Gastrocnemius medialis (tissue), 4 donors: Measurements from ENCODE around the gene C17orf100. TPM values are rescaled to one million over a fixed set of nuclear protein-coding genes. Genes with fewer than 3 reads are reported as not detected.

Experiments
- ATAC-seq, 2 donors: fragments of 150-250 bp; one replicate each; pipeline ENCODE4 v1.9.1; 2016
- DNase-seq, 2 donors: peaks; one replicate each; pipeline ENCODE4 v3.0.0-alpha.2; 2019
- H3K27ac ChIP-seq, 4 donors: fragments of 200-600 bp; sonication (generic); 1 replicate in 1 of 4; 2 replicates in 3 of 4; pipeline ENCODE4 v1.5.1; 2016 to 2018; ENCODE audit warnings: mild to moderate bottlenecking in 2 of 4, moderate library complexity in 1 of 4
- H3K27me3 ChIP-seq, 3 donors: fragments of 200-600 bp; sonication (generic) in 2 of 3; 1 replicate in 1 of 3; 2 replicates in 2 of 3; pipeline versions ENCODE4 v1.5.1 to v1.6.0; 2016 to 2019; ENCODE audit warnings: mild to moderate bottlenecking in 1 of 3, moderate library complexity in 1 of 3
- H3K36me3 ChIP-seq, 2 donors: fragments of 200-600 bp; sonication (generic) in 1 of 2; one replicate each; pipeline ENCODE4 v1.5.1; 2017 to 2018
- H3K4me1 ChIP-seq, 2 donors: fragments of 200-600 bp; sonication (generic) in 1 of 2; one replicate each; pipeline ENCODE4 v1.5.1; 2016 to 2017; ENCODE audit warnings: mild to moderate bottlenecking in 2 of 2
- H3K4me3 ChIP-seq, 4 donors: fragments of 200-600 bp; sonication (generic) in 3 of 4; 1 replicate in 1 of 4; 2 replicates in 3 of 4; pipeline ENCODE4 v1.5.1; 2016 to 2019; ENCODE audit warnings: mild to moderate bottlenecking in 2 of 4
- H3K9me3 ChIP-seq, 3 donors: fragments of 200-600 bp; sonication (generic) in 2 of 3; 1 replicate in 1 of 3; 2 replicates in 2 of 3; pipeline ENCODE4 v1.5.1; 2016 to 2019
- POLR2A ChIP-seq, 2 donors: fragments of 450-650 bp; IDR thresholded peaks; one replicate each; pipeline ENCODE4 v1.6.1; 2017; ENCODE audit warnings: antibody characterized with exemption in 2 of 2, mild to moderate bottlenecking in 2 of 2, moderate library complexity in 2 of 2
- in situ Hi-C, 4 donors: fragments of 200-750 bp; cut with MboI; loops; one replicate each; pipeline versions ENCODE4 v1.15.0 to v1.8.0; 2017; ENCODE audit warnings: low sequenced_read_pairs in 4 of 4
- intact Hi-C: fragments of 100-400 bp; cut with DNase I; formaldehyde crosslinking; loops from one replicate; pipeline ENCODE4 v1.15.1; 2023; ENCODE audit warnings: low total_unique reads
- total RNA-seq, 4 donors: library from RNA; depleted of rRNA; stranded (reverse); fragments of >200 nt; gene quantifications; one replicate each; pipeline versions ENCODE4 v1.1.0 to v1.2.3, GENCODE V29; 2016
- TF ChIP-seq, protein P1 (sequence below), 5 experiments: fragments of 450-650 bp in 3 of 5; fragments of 200-600 bp in 2 of 5; sonication (generic) in 2 of 5; IDR thresholded peaks in 4 of 5; conservative IDR thresholded peaks in 1 of 5; 1 replicate in 4 of 5; 2 replicates in 1 of 5; pipeline ENCODE4 v1.5.1; 2016 to 2019; ENCODE audit warnings: antibody characterized with exemption in 5 of 5, mild to moderate bottlenecking in 3 of 5, moderate library complexity in 3 of 5

Gene C17orf100
- total RNA-seq, 4 donors from 2014 or later = 0.27 TPM; not detected in 3

DNA sequence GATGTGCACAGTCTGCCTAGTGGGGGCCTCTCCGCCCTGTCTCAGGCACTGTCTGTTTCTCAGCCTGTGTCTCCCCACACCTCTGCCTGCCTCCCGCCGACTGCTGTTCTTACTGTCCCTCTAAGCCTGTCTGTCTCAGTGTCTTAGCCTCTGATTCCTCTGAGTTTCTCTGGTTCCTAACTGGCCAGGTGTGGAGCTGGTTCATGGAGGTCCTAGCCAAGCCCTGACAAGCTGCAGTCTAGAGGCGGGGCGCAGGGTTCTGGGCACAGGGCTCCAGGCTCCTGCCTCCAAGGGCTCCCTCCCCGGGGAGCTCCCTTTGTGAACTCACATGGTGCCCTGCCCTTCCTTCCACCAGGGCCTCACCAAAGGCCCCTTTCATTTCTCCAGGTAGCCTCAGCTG is 19.4 kb downstream of the C17orf100 start:
- in situ Hi-C loops = loop anchor here in 3 of 4 donors (25.0 kb wide), 2 partner anchors 166 to 341 kb away; partner anchors contain the start of genes BCL6B (in 3 of the 3), RNASEK (in 3 of the 3) and TEKT1 (in 1 of the 3)

DNA sequence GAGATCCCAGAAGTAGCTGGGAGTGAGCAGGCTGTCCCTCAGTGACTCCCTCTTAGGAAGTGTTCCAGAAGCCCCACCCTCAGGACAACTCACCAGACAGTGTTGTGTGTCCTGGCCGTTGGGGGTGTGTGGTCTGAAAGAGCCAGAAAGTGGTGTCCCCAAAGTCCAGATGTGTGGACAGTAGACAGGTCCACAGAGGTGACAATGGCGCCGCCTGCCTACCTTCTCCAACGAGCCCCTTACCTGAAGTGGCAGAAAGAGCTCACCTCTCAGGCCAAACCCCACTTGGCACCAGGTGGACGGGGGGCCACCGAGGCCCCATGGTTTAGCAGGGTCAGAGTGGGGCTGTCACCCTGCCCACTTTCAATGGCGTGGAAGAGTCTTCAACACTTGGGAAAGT is 19.9 kb downstream of the C17orf100 start:
- H3K4me1 ChIP-seq = no peaks in the 10 kb centered on the region
- H3K27ac ChIP-seq = no peak overlapping the region
- in situ Hi-C loops = loop anchor here in 3 of 4 donors (25.0 kb wide), 2 partner anchors 166 to 341 kb away; partner anchors contain the start of genes BCL6B (in 3 of the 3), RNASEK (in 3 of the 3) and TEKT1 (in 1 of the 3)
- ATAC-seq = no peak
- DNase-seq = no peak
- TF ChIP-seq, protein P1, sequence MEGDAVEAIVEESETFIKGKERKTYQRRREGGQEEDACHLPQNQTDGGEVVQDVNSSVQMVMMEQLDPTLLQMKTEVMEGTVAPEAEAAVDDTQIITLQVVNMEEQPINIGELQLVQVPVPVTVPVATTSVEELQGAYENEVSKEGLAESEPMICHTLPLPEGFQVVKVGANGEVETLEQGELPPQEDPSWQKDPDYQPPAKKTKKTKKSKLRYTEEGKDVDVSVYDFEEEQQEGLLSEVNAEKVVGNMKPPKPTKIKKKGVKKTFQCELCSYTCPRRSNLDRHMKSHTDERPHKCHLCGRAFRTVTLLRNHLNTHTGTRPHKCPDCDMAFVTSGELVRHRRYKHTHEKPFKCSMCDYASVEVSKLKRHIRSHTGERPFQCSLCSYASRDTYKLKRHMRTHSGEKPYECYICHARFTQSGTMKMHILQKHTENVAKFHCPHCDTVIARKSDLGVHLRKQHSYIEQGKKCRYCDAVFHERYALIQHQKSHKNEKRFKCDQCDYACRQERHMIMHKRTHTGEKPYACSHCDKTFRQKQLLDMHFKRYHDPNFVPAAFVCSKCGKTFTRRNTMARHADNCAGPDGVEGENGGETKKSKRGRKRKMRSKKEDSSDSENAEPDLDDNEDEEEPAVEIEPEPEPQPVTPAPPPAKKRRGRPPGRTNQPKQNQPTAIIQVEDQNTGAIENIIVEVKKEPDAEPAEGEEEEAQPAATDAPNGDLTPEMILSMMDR (IDR thresholded peaks at IDR 0.05 in 4 of 5, conservative IDR thresholded peaks at IDR 0.05 in 1 of 5) = no peak
- TF ChIP-seq POLR2A (IDR thresholded peaks at IDR 0.05) = no peak
- intact Hi-C loops = no loop called here
- peaks cover 0 to 6% (median 5%) of the 10 kb centered on the region in 3 donors for H3K27me3 ChIP-seq
- no peaks in the 10 kb centered on the region for H3K36me3 ChIP-seq
- no peak overlapping the region for H3K4me3 ChIP-seq
- H3K9me3 ChIP-seq = no peaks in the 10 kb centered on the region

More for the DNA sequence above, 19.4 kb downstream of the C17orf100 start:
- Histone ChIP-seq H3K4me1 (no peaks in the 10 kb centered on the region), H3K4me3 (no peak overlapping the region), H3K36me3 (no peaks in the 10 kb centered on the region), H3K27ac (no peak overlapping the region), H3K9me3 (no peaks in the 10 kb centered on the region), H3K27me3 (peaks cover 0 to 6% (median 5%) of the 10 kb centered on the region in 3 donors)
- ATAC-seq (no peak), DNase-seq (no peak)
- intact Hi-C loops = no loop called here
- TF ChIP-seq, protein P1 (IDR thresholded peaks at IDR 0.05 in 4 of 5, conservative IDR thresholded peaks at IDR 0.05 in 1 of 5) = no peak
- no peak for TF ChIP-seq POLR2A (IDR thresholded peaks at IDR 0.05)

DNA sequence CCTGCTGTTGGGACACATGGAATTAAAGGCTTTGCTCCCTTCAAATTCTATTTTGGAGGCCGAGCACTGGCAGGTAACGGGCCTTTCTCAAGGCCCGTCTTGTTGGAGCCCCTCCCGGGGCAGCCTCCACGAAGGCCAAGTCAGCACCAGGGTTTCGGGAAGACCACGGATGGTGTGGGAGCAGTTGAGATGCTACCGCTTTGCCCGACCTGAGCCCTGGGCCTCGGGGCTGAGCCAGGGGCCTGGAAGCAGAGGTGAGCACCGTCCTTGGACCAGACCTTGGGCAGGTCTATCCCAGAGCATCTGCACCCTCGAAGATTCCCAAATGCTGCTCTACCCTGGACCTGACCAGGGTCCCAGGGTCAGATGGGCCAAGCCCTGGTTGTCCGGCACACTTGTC is 23.0 kb downstream of the C17orf100 start:
- ATAC-seq = no peak
- Histone ChIP-seq H3K27me3 (peaks cover 4 to 6% (median 5%) of the 10 kb centered on the region in 3 donors), H3K4me1 (no peaks in the 10 kb centered on the region), H3K36me3 (no peaks in the 10 kb centered on the region), H3K9me3 (no peaks in the 10 kb centered on the region), H3K4me3 (no peak overlapping the region), H3K27ac (no peak overlapping the region)
- intact Hi-C loops = no loop called here
- DNase-seq = no peak
- in situ Hi-C loops = loop anchor here in 3 of 4 donors (25.0 kb wide), 2 partner anchors 163 to 338 kb away; partner anchors contain the start of genes BCL6B (in 3 of the 3), RNASEK (in 3 of the 3) and TEKT1 (in 1 of the 3)
- TF ChIP-seq POLR2A (IDR thresholded peaks at IDR 0.05) = no peak
- TF ChIP-seq, protein P1 (IDR thresholded peaks at IDR 0.05 in 4 of 5, conservative IDR thresholded peaks at IDR 0.05 in 1 of 5) = no peak

DNA sequence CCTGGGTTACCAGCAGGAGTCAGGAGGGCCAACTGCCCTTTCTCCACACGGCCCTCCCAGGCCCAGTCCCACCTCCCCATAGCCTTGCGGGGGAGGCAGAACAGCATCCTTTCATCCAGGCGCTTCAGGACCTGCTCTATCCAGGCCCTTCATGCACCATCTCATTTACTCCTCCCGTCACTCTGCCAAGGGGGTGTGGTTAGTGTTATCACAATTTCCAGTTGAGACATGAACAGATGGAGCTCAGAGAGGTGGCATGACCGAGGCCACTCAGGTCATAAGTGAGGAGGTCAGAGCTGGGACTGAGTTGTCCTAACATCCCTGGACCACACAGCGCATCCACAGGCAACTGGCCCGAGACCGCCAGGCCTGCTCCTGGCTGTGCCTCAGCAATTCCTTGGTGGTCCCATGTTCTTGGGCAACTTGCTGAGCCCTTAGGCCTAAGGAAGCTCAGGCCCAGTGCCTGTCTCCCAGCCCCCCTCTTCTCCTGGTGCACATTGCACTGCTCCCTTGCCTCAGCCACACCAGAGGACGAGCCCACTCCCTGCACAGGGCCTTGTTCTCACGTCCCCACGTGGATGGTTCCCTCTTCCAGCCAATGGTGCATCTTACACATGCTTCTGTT is 23.8 kb downstream of the C17orf100 start:
- in situ Hi-C loops = loop anchor here in 2 of 4 donors (25.0 kb wide), 2 partner anchors 112 to 162 kb away; partner anchors contain the start of genes FBXO39 (in 1 of the 2) and TEKT1 (in 1 of the 2)
- Histone ChIP-seq H3K4me3 (no peak overlapping the region), H3K27me3 (peaks cover 4 to 6% (median 5%) of the 10 kb centered on the region in 3 donors), H3K27ac (no peak overlapping the region), H3K4me1 (no peaks in the 10 kb centered on the region), H3K9me3 (no peaks in the 10 kb centered on the region), H3K36me3 (no peaks in the 10 kb centered on the region)
- intact Hi-C loops = no loop called here
- TF ChIP-seq POLR2A (IDR thresholded peaks at IDR 0.05) = no peak
- DNase-seq = no peak
- ATAC-seq = no peak

DNA sequence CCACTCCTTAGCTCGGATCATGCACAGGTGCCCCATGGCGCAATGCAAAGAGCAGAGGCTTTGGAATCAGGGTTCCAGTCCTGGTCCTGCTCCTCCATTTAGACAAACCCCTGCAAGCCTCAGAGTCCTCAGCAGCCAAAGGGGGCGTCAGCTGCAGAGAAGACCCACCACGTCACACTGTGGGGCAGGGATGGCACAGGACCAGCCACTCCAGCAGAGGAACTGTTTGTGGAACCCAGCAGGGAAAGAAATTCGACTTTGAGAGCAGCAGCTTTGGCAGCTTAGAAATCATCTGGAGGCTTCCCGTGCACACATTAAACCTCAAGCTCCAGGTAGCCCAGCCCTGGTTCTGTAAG is 25.2 kb downstream of the C17orf100 start:
- intact Hi-C loops = no loop called here
- Histone ChIP-seq H3K9me3 (no peaks in the 10 kb centered on the region), H3K27me3 (peaks cover 0 to 4% (median 0%) of the 10 kb centered on the region in 3 donors), H3K36me3 (no peaks in the 10 kb centered on the region), H3K4me1 (no peaks in the 10 kb centered on the region), H3K27ac (no peak overlapping the region), H3K4me3 (no peak overlapping the region)
- no peak for ATAC-seq
- no peak for TF ChIP-seq POLR2A (IDR thresholded peaks at IDR 0.05)
- TF ChIP-seq, protein P1 (IDR thresholded peaks at IDR 0.05 in 4 of 5, conservative IDR thresholded peaks at IDR 0.05 in 1 of 5) = no peak
- DNase-seq = no peak
- in situ Hi-C loops = loop anchor here in 2 of 4 donors (25.0 kb wide), 2 partner anchors 111 to 161 kb away; partner anchors contain the start of genes FBXO39 (in 1 of the 2) and TEKT1 (in 1 of the 2)
